Stimulated activated CD4-positive, alpha-beta T cell treated with anti-CD3 and anti-CD28 coated beads, Interleukin-4, amount 100 ng/mL, for 1 hour (primary cell): ENCODE data around the gene DMXL1.
A peak's percentile ranks its signal among the peaks of the same experiment; 100 is the strongest.

ENCODE experiments used
- DNase-seq: peaks from one replicate; pipeline ENCODE4 v3.0.0-alpha.2; 2020

DMXL1 gene

GRCh38 chr5:119270960-119271757 lies 200.3 kb downstream of the DMXL1 start:
- DNase-seq = no peak

GRCh38 chr5:119271758-119272730 lies 201.2 kb downstream of the DMXL1 start:
- no peak for DNase-seq

- no peak for DNase-seq
Measured at GRCh38 chr5:119273391-119273839, 202.5 kb downstream of the DMXL1 start.

GRCh38 chr5:119274030-119274766 lies 203.3 kb downstream of the DMXL1 start:
- no peak for DNase-seq

- DNase-seq = no peak
Measured at GRCh38 chr5:119274767-119275130, 203.9 kb downstream of the DMXL1 start.

- DNase-seq = no peak
Measured at GRCh38 chr5:119275146-119275545, 204.3 kb downstream of the DMXL1 start.

GRCh38 chr5:119275601-119276173 lies 204.8 kb downstream of the DMXL1 start:
- DNase-seq = peak; percentile 50

- no peak for DNase-seq
Measured at GRCh38 chr5:119276978-119277377, 206.1 kb downstream of the DMXL1 start.

- DNase-seq = no peak
Measured at GRCh38 chr5:119279093-119279492, 208.2 kb downstream of the DMXL1 start.

- DNase-seq = no peak
Measured at GRCh38 chr5:119280380-119280779, 209.5 kb downstream of the DMXL1 start.

- DNase-seq = no peak
Measured at GRCh38 chr5:119282628-119283027, 211.7 kb downstream of the DMXL1 start.

GRCh38 chr5:119284031-119284430 lies 213.1 kb downstream of the DMXL1 start:
- DNase-seq = no peak

- DNase-seq = no peak
Measured at GRCh38 chr5:119285070-119285916, 214.4 kb downstream of the DMXL1 start.

- DNase-seq = no peak
Measured at GRCh38 chr5:119286511-119287488, 215.9 kb downstream of the DMXL1 start.

GRCh38 chr5:119287547-119288111 lies 216.7 kb downstream of the DMXL1 start:
- DNase-seq = peak; percentile 51

- no peak for DNase-seq
Measured at GRCh38 chr5:119288379-119289033, 217.6 kb downstream of the DMXL1 start.

GRCh38 chr5:119289438-119290044 lies 218.7 kb downstream of the DMXL1 start:
- no peak for DNase-seq

GRCh38 chr5:119290161-119290569 lies 219.3 kb downstream of the DMXL1 start:
- DNase-seq = no peak

GRCh38 chr5:119290607-119291006 lies 219.7 kb downstream of the DMXL1 start:
- DNase-seq = no peak
